GM21360 (cell line): Measurements from ENCODE around the gene RIMKLB.
"Not testable (repeated sequence)": the region's sequence is repeated elsewhere in the genome, so short reads cannot be mapped to it uniquely, and the experiment has no call there.

Experiments
- ATAC-seq: cut with Tn5 transposase; IDR thresholded peaks from one replicate; pipeline ENCODE4 v1.9.1; 2021; ENCODE audit warnings: mild to moderate bottlenecking, moderate library complexity; ENCODE audit not compliant: unreplicated experiment

Gene RIMKLB

DNA sequence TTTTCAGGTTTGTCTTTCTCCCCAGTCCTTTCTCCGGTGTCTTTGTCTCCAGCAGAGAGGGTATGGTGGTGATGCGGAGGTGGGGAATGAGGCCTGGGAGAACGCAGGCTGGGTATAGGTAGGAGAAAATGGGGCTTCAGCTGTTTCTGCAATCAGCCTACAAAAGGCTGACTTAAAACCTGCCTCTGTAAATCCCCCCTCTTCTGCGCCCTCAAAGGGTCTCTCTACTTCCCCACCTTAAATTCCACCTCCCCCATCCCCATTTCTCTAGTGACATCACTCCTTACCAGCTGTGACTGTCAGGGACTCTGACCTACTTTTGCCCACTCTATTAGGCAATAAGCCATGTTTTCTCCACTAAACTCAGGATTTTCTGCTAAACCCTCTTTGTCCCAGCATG lies 8.1 kb upstream of the RIMKLB start:
- ATAC-seq = no peak

DNA sequence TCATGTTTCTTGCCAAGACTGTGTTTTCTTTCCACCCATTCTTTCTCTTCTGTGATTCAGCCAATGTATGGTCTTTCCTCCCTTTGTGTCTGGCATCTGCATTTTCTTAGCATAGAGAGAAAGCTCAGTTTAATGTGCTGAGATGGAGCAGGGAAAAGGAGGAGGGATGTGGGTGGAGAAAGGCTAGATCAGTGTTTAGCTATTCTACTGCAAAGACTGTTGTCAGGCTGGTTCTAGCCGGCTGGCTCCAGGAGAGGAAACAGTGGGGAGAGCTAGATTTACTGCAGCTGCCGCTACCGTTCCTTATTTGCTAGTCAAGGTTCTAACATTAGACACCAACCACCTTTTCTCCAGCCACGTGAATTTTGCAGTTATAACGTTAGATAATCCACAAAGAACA lies 5.2 kb upstream of the RIMKLB start:
- no peak for ATAC-seq

DNA sequence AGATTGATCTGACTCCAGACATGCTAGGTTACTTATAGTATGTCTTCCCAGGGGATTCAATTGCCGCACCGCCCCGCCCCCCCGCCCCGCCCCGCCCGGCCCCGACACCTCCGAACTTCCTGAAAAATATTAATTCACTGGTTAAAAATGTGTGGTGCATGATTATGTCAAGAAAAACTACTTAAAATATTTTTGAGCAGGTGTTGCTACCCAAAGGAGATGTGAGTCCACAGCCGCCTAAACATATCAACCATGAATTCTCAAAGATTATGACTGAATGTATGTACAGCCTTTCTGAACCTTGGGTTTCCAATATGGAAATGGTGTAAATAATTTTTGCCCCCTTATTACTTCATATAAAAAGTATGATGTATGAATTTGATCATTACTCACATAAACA lies 2.7 kb upstream of the RIMKLB start:
- ATAC-seq = no peak

DNA sequence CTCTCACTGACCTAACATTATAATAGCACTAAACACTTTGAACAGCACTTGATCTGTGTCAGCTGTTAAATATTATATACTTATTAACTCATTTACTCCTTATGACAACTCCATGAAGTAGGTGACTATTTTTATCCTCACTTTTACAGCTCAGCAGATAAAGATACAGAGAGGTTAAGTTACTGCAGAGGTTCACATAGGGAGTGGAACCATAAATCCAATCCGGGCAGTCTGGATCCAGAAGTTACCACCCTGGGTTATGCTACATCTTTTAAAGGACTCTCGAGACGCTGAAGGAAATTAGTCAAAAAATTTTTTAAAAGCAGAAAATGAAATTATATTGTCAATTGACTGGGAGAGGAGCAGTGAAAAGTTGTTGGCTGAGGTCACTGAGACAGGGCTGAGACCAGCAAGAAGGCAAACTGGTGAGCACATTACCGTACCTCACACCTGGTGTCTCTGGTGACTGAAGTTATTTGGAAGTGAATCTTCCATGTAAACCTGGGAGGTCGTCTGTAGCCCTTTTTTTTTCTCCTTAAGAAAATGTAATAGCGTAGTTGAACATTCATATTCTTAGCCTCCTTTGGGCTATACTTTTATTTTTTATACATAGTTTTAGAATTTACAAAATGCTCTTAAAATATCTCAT lies 1.2 kb upstream of the RIMKLB start:
- ATAC-seq = no peak

DNA sequence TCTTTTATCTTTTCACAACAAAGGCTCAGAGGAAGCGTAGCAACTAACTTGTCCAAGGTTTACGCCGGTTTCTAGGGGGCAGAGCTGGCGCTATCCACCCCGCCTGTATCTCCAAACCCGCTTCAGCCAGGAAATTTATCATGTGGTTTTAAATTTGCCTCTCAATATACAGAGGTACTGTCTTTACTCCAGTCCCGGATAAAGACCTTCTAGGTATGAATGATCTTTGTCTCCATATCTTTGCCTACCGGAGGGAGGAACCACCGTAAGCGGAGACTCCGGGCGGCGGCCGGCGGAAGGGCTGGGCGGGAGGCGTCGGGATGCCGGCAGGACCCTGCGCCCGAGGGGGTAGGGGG lies 693 bp upstream of the RIMKLB start:
- ATAC-seq = peak; percentile 5

DNA sequence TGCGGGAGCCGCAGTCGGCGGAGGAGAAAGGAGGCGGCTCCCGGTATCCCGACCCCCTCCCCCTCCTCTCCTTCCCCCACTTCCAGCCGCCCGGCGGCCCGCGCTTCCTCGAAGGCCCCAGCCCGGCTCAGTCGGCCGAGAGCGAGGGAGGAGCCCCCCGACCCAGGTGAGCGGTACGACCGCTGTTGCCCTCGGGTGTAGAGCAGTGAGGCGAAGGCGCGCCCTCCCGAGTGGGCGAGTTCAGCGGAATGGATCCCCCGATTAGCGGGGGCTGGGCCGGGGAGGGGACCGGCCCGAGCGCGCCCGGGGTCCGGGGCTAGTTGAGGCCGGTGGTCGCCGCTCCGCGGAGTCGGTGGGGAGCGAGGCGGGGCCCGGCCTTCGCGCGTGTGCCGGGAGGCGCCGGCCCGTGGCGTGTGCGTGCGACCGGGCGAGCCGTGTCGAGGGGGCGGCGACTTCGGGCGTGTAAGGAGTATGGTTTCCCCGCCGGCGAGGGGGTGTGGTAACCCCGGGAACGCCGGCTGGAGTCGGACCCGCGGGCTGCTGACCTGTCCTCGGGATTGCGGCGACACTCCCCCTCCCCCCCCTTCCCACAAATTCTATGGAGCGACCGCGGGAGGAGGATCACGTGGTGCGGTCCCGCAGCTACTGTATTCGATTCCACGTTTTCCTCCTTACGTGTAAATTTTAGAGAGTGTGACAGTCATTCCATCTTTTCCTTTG lies 501 bp downstream of the RIMKLB start:
- peak; percentile 23 for ATAC-seq

DNA sequence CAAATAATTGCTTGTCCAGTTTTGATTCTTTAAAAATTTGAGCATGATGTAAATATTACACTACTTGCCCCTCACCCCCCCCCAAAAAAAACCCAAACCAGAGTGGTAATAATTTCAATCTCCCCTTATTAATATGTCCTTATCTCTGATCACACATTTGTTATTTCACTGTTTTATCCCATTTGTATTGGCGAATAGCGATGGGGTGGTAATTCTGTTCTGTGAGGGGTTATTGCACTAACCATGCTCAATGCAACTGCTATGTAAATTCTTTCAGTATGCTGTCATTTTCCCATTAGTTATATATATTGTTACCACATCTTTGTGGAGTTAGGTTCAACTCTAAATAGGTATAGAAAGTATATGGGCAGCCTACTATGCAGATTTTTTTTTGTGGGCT lies 1.1 kb downstream of the RIMKLB start:
- ATAC-seq = no peak

DNA sequence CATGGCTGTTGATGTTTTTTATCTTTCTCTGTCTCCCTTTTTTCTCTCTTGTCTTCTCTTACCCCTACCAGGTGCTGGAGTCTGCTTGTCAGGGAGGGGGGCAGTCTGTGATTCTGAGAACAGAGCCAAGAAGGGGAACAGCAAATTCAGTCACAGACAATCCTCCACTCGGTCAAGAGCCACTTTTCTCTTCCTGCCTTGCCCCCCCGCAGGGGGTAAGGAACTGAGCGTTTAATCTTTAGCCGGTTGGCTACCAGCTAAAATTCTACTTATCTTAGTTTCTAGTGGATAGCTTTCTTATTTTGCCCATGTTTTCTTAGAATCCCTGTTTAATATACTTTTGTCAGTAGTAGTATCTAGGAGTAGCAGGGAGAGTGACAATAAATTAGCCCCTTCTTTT lies 1.9 kb downstream of the RIMKLB start:
- ATAC-seq = no peak

DNA sequence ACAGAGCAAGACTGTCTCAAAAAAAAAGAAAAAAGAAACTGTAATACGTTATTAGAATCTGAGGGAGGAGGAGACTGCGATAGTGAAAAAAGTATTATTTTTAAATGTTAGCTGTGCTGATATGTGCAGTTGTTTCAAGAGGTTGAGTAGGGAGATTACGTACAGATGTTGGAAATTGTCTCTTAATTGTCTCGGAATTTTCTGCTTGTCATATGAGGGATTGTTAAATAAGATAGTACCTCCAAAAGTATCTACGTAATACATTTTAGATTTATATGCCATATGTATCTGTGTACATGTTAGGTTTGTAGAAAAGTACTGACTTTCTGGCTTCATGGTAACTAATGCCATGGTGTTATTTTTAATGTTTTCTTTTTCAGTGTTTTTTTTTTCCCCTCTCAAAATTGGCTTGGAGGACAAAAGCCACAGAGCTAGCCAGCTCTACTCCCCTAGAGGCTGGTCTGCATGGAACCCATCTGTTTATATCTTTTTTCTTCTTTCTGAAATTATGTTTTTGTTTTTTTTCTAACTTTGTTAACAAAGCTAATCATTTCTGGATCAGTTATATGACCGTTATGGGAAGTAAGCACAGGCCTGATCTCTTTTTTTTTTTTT lies 3.4 kb downstream of the RIMKLB start:
- no peak for ATAC-seq

DNA sequence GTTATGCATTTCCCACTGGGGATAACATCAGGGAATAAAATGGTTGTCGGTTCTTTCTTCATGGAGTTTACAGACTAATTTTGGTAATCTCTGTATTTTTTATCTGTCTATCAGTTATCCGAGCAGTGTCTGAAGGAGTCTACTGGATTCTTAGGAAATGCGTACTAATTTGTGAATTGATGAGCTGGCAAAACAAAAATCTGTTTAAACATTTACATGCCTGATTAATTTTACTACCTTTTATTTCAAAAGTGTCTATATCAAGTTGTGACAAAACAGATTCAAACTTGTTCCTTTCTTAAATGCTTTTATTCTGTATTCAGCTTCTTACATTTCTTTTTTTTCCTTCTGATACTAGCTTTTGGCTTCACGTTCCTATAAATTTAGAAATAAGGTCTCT lies 4.4 kb downstream of the RIMKLB start:
- ATAC-seq = no peak

DNA sequence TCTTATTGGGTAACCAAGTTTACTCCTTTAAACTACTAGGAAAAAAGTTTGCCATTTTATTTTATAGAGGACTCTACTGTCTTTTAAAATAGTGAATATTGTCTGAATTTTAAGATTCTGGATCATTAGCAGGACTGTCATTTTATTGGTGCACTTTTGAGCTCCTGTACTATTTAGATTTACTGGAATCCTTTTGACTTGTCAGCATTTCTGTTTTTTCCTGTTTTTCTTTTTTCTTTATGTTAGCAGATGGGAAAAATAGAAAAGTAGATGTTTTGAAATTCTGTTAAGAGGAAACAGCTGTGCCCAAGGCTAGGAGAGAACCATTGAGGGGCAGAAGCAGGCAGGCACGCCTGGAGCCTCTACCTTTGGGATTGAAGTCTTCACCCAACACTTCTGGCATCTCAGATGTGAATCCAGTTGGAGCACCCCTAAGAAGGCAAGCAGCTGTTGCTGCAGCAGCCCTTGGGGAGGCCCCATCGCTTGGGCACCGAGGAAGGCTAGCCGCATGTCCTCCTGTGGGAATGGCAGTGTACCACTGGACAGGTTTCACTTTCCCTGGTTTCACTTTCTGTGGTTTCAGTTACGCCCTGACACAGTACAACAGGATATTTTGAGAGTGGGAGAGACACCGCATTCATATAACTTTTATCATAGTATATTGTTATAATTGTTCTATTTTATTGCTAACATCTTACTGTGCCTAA lies 11.5 kb downstream of the RIMKLB start:
- no peak for ATAC-seq

DNA sequence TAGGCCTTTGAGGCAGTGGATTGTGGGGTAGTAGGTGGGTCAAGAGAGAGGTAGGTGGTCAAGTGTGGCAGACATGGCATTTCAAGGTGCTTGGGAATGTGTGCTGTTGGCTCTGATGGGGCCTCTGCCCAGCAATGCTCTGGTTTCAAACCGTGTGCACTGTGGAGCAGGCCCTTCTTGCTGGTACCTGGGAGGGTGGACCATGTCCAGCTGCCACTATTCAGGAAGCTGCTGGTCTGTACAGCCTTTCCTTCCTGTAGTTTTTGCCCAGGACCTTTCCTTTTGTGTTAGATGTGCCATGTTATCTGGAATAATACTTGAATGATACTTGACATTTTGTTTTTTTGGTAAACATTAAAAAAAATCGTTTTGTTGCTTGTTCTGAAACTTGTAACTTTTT lies 14.8 kb downstream of the RIMKLB start:
- ATAC-seq = no peak

DNA sequence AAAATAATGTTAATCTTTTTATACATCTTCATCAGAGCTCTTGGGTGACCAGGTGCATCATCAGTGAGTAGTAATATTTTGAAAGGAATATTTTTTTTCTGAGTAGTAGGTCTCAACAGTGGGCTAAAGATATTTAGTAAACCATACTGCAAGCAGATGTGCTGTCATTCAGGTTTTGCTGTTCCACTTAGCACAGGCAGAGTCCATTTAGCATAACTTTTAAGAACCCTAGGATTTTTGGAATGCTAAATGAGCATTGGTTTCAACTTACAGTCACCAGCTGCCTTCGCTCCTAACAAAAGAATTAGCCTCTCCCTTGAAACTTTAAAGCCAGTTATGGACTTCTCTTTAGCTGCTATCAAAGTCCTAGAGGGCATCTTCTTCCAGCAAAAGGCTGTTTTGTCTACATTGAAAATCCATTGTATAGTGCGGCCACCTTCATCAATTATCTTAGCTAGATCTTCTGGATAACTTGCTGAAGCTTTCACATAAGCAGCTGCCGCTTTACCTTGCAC lies 24.6 kb downstream of the RIMKLB start:
- no peak for ATAC-seq

DNA sequence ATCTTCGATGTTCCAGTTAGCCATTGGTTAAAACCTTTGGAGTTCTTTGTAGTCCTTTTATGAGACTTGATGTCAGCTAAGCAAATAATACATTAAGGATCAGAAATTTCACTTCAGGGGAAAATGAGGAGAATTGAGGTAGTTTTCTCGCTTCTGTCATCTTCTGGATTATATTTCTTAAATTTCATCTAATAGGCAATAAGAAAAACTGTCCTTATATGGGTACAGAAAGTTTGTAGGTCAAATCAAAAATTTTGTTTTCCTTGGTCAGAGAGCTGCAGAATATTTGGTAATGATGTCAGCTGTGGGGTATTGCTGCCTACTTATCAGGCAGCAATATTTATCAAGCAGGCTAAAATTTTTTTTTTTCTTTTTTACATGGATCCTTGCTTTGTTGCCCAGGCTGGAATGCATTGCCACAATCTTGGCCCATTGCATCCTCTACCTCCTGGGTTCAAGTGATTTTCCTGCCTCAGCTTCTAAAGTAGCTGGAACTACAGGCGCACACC lies 37.1 kb downstream of the RIMKLB start:
- no peak for ATAC-seq

DNA sequence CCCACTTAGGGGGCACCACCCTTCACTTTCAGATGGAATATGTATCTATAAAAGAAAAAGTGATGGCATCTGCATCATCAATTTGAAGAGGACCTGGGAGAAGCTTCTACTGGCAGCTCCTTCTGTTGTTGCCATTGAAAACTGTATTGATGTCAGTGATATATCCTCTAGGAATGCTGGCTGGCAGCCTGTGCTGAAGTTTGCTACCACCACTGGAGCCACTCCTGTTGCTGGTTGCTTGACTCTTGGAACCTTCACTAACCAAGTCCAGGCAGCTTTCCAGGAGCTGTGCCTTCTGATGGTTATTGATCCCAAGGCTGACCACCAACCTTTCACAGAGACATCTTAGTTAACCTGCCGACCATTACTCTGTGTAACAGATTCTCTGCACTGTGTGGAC lies 44.7 kb downstream of the RIMKLB start:
- ATAC-seq = no peak

DNA sequence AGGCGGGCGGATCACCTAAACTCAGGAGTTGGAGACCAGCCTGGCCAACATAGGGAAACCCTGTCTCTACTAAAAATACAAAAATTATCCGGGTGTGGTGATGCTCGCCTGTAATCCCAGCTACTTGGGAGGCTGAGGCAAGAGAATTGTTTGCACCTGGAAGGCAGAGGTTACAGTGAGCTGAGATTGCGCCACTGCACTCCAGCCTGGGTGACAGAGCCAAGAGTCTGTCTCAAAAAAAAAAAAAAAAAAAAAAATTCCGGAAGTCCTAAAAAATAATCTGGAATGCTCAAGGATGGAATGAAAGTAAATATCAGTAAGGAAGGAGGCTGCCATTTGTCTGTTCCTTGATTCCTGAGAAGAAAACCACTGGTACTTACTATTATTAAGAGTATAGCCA lies 45.3 kb downstream of the RIMKLB start:
- not testable (repeated sequence) for ATAC-seq

DNA sequence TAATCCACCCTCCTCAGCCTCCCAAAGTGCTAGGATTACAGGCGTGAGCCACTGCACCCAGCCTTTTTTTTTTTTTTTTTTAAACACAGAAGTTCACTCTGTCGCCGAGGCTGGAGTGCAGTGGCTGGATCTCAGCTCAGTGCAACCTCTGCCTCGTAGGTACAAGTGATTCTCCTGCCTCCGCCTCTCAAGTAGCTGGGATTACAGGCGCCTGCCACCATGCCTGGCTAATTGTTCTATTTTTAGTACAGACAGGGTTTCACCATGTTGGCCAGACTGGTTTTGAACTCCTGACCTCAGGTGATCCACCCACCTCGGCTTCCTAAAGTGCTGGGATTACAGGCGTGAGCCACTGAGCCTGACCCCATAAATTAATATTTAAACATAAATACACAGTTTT lies 47.8 kb downstream of the RIMKLB start:
- not testable (repeated sequence) for ATAC-seq

DNA sequence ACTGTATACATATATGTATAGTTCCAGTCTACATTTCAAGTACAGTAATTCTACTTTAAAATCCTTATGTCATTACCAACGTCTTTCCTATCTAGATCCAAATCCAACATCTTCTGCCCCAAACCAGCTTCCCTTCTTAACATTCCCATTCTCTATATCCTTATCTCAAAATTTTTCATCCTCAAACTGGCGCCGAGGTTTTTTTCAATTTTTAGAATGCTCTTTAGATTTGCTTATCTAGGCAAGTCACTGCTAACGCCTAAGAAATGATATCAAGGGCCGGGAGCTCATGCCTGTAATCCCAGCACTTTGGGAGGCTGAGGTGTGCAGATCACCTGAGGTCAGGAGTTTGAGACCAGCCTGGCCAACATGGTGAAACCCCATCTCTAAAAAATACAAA lies 48.3 kb downstream of the RIMKLB start:
- ATAC-seq = no peak

DNA sequence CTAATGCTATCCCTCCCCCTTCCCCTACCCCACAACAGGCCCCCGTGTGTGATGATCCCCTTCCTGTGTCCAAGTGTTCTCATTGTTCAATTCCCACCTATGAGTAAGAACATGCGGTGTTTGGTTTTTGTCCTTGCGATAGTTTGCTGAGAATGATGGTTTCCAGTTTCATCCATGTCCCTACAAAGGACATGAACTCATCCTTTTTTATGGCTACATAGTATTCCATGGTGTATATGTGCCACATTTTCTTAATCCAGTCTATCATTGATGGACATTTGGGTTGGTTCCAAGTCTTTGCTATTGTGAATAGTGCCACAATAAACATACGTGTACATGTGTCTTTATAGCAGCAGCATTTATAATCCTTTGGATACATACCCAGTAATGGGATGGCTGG lies 62.3 kb downstream of the RIMKLB start:
- not testable (repeated sequence) for ATAC-seq

DNA sequence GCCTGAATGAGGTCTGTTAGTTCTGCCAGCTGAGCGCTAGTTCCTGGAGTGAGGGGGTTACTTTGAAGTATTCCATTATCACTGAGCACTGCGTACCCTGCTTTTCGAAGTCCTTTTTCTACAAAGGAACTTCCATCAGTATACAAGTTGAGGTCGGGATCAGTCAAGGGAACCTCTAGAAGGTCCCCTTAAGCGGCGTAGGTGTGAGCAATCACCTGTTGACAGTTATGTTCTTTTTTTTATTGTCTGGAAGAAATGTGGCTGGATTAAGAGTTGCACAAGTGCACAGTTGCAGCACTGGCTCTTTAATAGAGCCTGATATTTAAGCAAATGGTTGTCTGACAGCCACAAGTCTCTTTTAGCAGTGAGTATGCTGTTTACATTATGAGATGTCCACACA lies 64.9 kb downstream of the RIMKLB start:
- not testable (repeated sequence) for ATAC-seq

DNA sequence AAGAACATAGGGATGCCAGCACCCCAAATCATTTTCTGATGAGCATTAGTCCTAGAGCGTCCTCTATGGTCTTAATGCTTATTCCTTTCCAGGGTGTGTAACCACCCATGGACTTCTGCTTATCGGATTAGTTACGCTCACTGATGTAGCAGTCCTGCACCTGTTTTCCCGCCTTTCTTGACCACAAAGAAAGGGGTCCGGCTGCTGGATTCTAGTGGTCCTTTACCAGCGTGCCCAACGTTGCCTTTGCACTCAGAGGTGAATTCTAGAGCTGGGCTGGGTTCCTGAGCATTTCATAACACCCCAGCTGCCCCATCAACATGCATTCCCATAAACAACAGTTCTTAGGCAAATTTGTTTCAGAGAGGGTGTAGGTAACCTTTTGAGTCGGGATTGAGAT lies 68.3 kb downstream of the RIMKLB start:
- not testable (repeated sequence) for ATAC-seq
